Mucosa of gallbladder (tissue), 1 donor: ENCODE results near the gene GGTLC1. TPM values are rescaled to one million over a fixed set of nuclear protein-coding genes. Genes with fewer than 3 reads are reported as not detected.
A peak's percentile ranks its signal among the peaks of the same experiment; 100 is the strongest.
"Not testable (repeated sequence)": the region's sequence is repeated elsewhere in the genome, so short reads cannot be mapped to it uniquely, and the experiment has no call there.

Experiments
- DNase-seq: peaks from one replicate; pipeline ENCODE4 v3.0.0-alpha.2; 2020; ENCODE audit warnings: low spot score
- total RNA-seq: library from RNA; stranded (reverse); gene quantifications from one replicate; pipeline ENCODE4 v1.2.1, GENCODE V29; 2021
- donor health status: DM: no; HTN: no; CAD: no.

The GGTLC1 gene
- total RNA-seq, 1 donor from 2014 or later = 0.40 TPM

GRCh38 chr20:23994001-23994633 is 5.5 kb upstream of the GGTLC1 start:
- not testable (repeated sequence) for DNase-seq

- not testable (repeated sequence) for DNase-seq
Measured at GRCh38 chr20:23993440-23993839, 4.9 kb upstream of the GGTLC1 start.

- DNase-seq = not testable (repeated sequence)
Measured at GRCh38 chr20:23990296-23990695, 1.7 kb upstream of the GGTLC1 start.

- DNase-seq = not testable (repeated sequence)
Measured at GRCh38 chr20:23988966-23989365, 387 bp upstream of the GGTLC1 start.

- peak; percentile 24 for DNase-seq
Measured at GRCh38 chr20:23986716-23987115, 1.9 kb downstream of the GGTLC1 start.

GRCh38 chr20:23986310-23986709 is 2.3 kb downstream of the GGTLC1 start:
- DNase-seq = not testable (repeated sequence)

GRCh38 chr20:23985790-23986225 is 2.8 kb downstream of the GGTLC1 start:
- not testable (repeated sequence) for DNase-seq

- not testable (repeated sequence) for DNase-seq
Measured at GRCh38 chr20:23985066-23985789, 3.4 kb downstream of the GGTLC1 start.

- not testable (repeated sequence) for DNase-seq
Measured at GRCh38 chr20:23984476-23985023, 4.0 kb downstream of the GGTLC1 start.

- DNase-seq = peak; percentile 67
Measured at GRCh38 chr20:23982112-23983018, 6.2 kb downstream of the GGTLC1 start.

GRCh38 chr20:23981526-23981925 is 7.1 kb downstream of the GGTLC1 start:
- not testable (repeated sequence) for DNase-seq

- peak; percentile 50 for DNase-seq
Measured at GRCh38 chr20:23981014-23981413, 7.6 kb downstream of the GGTLC1 start.

- DNase-seq = not testable (repeated sequence)
Measured at GRCh38 chr20:23979899-23980811, 8.4 kb downstream of the GGTLC1 start.

GRCh38 chr20:23979380-23979779 is 9.2 kb downstream of the GGTLC1 start:
- DNase-seq = not testable (repeated sequence)

GRCh38 chr20:23978457-23978856 is 10.1 kb downstream of the GGTLC1 start:
- not testable (repeated sequence) for DNase-seq

- DNase-seq = no peak
Measured at GRCh38 chr20:23974966-23975365, 13.6 kb downstream of the GGTLC1 start.

- no peak for DNase-seq
Measured at GRCh38 chr20:23971310-23971709, 17.3 kb downstream of the GGTLC1 start.

- DNase-seq = no peak
Measured at GRCh38 chr20:23970049-23970448, 18.5 kb downstream of the GGTLC1 start.

- DNase-seq = no peak
Measured at GRCh38 chr20:23967616-23967979, 21.0 kb downstream of the GGTLC1 start.

- no peak for DNase-seq
Measured at GRCh38 chr20:23966927-23967615, 21.5 kb downstream of the GGTLC1 start.
